Activated CD4-positive, CD25-positive, alpha-beta regulatory T cell treated with anti-CD3 and anti-CD28 coated beads, Interleukin-2, amount 50 U/mL, for 16 hours (primary cell): ENCODE measurements around the gene LARGE1.

Source experiments
- DNase-seq: peaks from one replicate; pipeline ENCODE4 v3.0.0-alpha.2; 2020; ENCODE audit warnings: low read depth, low spot score

LARGE1 gene

GRCh38 chr22:33821290-33821689, 99.0 kb downstream of the LARGE1 start:
- DNase-seq = no peak

- no peak for DNase-seq
These were observed 100.5 kb downstream of the LARGE1 start for GRCh38 chr22:33819743-33820142.

- DNase-seq = no peak
These were observed 102.7 kb downstream of the LARGE1 start for GRCh38 chr22:33817512-33818127.

- DNase-seq = no peak
These were observed 107.8 kb downstream of the LARGE1 start for GRCh38 chr22:33812360-33812977.

GRCh38 chr22:33811686-33812085, 108.6 kb downstream of the LARGE1 start:
- DNase-seq = no peak

- no peak for DNase-seq
These were observed 109.1 kb downstream of the LARGE1 start for GRCh38 chr22:33811208-33811607.

GRCh38 chr22:33807470-33807869, 112.8 kb downstream of the LARGE1 start:
- no peak for DNase-seq

- no peak for DNase-seq
These were observed 114.1 kb downstream of the LARGE1 start for GRCh38 chr22:33806191-33806590.

GRCh38 chr22:33803371-33804282, 116.6 kb downstream of the LARGE1 start:
- DNase-seq = no peak

GRCh38 chr22:33798401-33798800, 121.9 kb downstream of the LARGE1 start:
- DNase-seq = no peak

- no peak for DNase-seq
These were observed 123.8 kb downstream of the LARGE1 start for GRCh38 chr22:33796494-33796893.

- no peak for DNase-seq
These were observed 126.8 kb downstream of the LARGE1 start for GRCh38 chr22:33793475-33793874.

- DNase-seq = no peak
These were observed 127.4 kb downstream of the LARGE1 start for GRCh38 chr22:33792832-33793231.

GRCh38 chr22:33789690-33790253, 130.5 kb downstream of the LARGE1 start:
- no peak for DNase-seq

- no peak for DNase-seq
These were observed 131.3 kb downstream of the LARGE1 start for GRCh38 chr22:33788927-33789326.

- DNase-seq = no peak
These were observed 132.4 kb downstream of the LARGE1 start for GRCh38 chr22:33787645-33788456.

GRCh38 chr22:33786149-33786548, 134.1 kb downstream of the LARGE1 start:
- no peak for DNase-seq

GRCh38 chr22:33785283-33785968, 134.8 kb downstream of the LARGE1 start:
- no peak for DNase-seq

GRCh38 chr22:33781411-33781810, 138.9 kb downstream of the LARGE1 start:
- no peak for DNase-seq

- DNase-seq = no peak
These were observed 139.6 kb downstream of the LARGE1 start for GRCh38 chr22:33780531-33781136.
